SK-N-SH treated with all-trans-retinoic acid at 6 μM for 48 hours (cell line): Measurements from ENCODE around the gene GRK7.

Experiments
- ATAC-seq: fragments of 200-7000 bp; cut with Tn5 transposase; 3 replicates; pipeline ENCODE4 v1.9.1; 2020; ENCODE audit warnings: mild to moderate bottlenecking, moderate library complexity
- ARNTL ChIP-seq: fragments of 450-650 bp; formaldehyde crosslinking; IDR thresholded peaks from 2 replicates; pipeline ENCODE4 v1.5.0; 2020; ENCODE audit warnings: low read depth, mild to moderate bottlenecking, moderate library complexity, borderline replicate concordance
- CSDC2 ChIP-seq: fragments of 250-450 bp; sonication (Bioruptor Pico); IDR thresholded peaks from 2 replicates; pipeline ENCODE4 v1.5.0; 2020; ENCODE audit warnings: mild to moderate bottlenecking, moderate library complexity
- ESRRG ChIP-seq: fragments of 250-450 bp; sonication (Bioruptor Pico); IDR thresholded peaks from 2 replicates; pipeline ENCODE4 v1.6.1; 2021; ENCODE audit warnings: mild to moderate bottlenecking
- GLIS3 ChIP-seq: fragments of 250-450 bp; sonication (Bioruptor Pico); IDR thresholded peaks from 2 replicates; pipeline ENCODE4 v1.5.0; 2020; ENCODE audit warnings: mild to moderate bottlenecking, moderate library complexity
- ISL1 ChIP-seq: fragments of 250-450 bp; sonication (Bioruptor Pico); IDR thresholded peaks from 2 replicates; pipeline ENCODE4 v2.1.2; 2022; ENCODE audit warnings: mild to moderate bottlenecking, moderate library complexity
- OSR1 ChIP-seq: fragments of 250-450 bp; sonication (Bioruptor Pico); IDR thresholded peaks from 2 replicates; pipeline ENCODE4 v1.8.0; 2022; ENCODE audit warnings: moderate library complexity, mild to moderate bottlenecking, inconsistent platforms
- PPARA ChIP-seq: fragments of 250-450 bp; sonication (Bioruptor Pico); IDR thresholded peaks from 2 replicates; pipeline ENCODE4 v1.5.0; 2020; ENCODE audit warnings: mild to moderate bottlenecking, borderline replicate concordance
- RARB ChIP-seq: fragments of 250-450 bp; sonication (Bioruptor Pico); IDR thresholded peaks from 2 replicates; pipeline ENCODE4 v1.8.0; 2021; ENCODE audit warnings: mild to moderate bottlenecking, moderate library complexity
- SNAI2 ChIP-seq: fragments of 250-450 bp; sonication (Bioruptor Pico); IDR thresholded peaks from 2 replicates; pipeline ENCODE4 v1.5.0; 2020; ENCODE audit warnings: mild to moderate bottlenecking, moderate library complexity
- TCF4 ChIP-seq: fragments of 250-450 bp; sonication (Bioruptor Pico); IDR thresholded peaks from 2 replicates; pipeline ENCODE4 v1.8.0; 2021; ENCODE audit warnings: mild to moderate bottlenecking, moderate library complexity, borderline replicate concordance
- TOX ChIP-seq: fragments of 250-450 bp; sonication (Bioruptor Pico); IDR thresholded peaks from 2 replicates; pipeline ENCODE4 v1.8.0; 2021; ENCODE audit warnings: mild to moderate bottlenecking, moderate library complexity, borderline replicate concordance
- ZFP3 ChIP-seq: fragments of 250-450 bp; sonication (Bioruptor Pico); IDR thresholded peaks from 2 replicates; pipeline ENCODE4 v1.5.0; 2020; ENCODE audit warnings: mild to moderate bottlenecking, moderate library complexity
- ZFP30 ChIP-seq: fragments of 450-650 bp; formaldehyde crosslinking; IDR thresholded peaks from 2 replicates; pipeline ENCODE4 v1.5.0; 2022; ENCODE audit warnings: mild to moderate bottlenecking, moderate library complexity
- ZNF565 ChIP-seq: fragments of 450-650 bp; formaldehyde crosslinking; conservative IDR thresholded peaks from 2 replicates; pipeline ENCODE4 v1.5.0; 2020; ENCODE audit warnings: low read depth, mild to moderate bottlenecking, moderate library complexity
- ZNF70 ChIP-seq: fragments of 450-650 bp; formaldehyde crosslinking; IDR thresholded peaks from 2 replicates; pipeline ENCODE4 v1.5.0; 2020; ENCODE audit warnings: mild to moderate bottlenecking, moderate library complexity
- ZNF8 ChIP-seq: fragments of 450-650 bp; formaldehyde crosslinking; IDR thresholded peaks from 2 replicates; pipeline ENCODE4 v1.5.0; 2020; ENCODE audit warnings: mild to moderate bottlenecking, moderate library complexity
- TF ChIP-seq, protein P1 (sequence below): fragments of 250-450 bp; sonication (Bioruptor Pico); IDR thresholded peaks from 2 replicates; pipeline ENCODE4 v1.8.0; 2020; ENCODE audit warnings: mild to moderate bottlenecking, moderate library complexity, borderline replicate concordance
- TF ChIP-seq, protein P2 (sequence below): fragments of 250-450 bp; sonication (Bioruptor Pico); IDR thresholded peaks from 2 replicates; pipeline ENCODE4 v1.5.0; 2020; ENCODE audit warnings: mild to moderate bottlenecking, moderate library complexity
- TF ChIP-seq, protein P3 (sequence below): fragments of 250-450 bp; sonication (Bioruptor Pico); IDR thresholded peaks from 2 replicates; pipeline ENCODE4 v1.5.1; 2021; ENCODE audit warnings: mild to moderate bottlenecking, moderate library complexity
- TF ChIP-seq, protein P4 (sequence below): fragments of 250-450 bp; sonication (Bioruptor Pico); IDR thresholded peaks from 2 replicates; pipeline ENCODE4 v1.8.0; 2021; ENCODE audit warnings: low read depth, mild to moderate bottlenecking, moderate library complexity, borderline replicate concordance

The GRK7 gene

DNA sequence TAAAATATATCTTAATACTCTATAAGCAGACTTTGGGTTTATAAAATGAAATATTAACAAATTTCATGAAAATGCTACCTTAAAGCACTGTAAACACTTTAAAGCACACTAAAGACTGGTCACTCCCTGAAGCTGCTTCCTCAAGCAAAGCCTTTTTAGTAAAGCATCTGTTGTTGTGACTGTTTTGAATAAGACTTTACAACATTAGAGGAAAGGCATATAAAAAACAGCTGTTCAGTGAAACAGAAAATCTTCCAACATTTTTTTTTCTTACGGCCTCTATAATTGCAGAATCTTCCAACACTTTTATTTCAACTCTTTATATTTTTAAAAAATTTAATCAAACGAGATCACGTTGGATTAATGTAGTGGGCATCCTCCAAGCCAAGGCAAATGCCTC, 48.1 kb downstream of the GRK7 start:
- TF ChIP-seq ESRRG (CRISPR knock-in tag), result no peak
- TF ChIP-seq, protein P1, sequence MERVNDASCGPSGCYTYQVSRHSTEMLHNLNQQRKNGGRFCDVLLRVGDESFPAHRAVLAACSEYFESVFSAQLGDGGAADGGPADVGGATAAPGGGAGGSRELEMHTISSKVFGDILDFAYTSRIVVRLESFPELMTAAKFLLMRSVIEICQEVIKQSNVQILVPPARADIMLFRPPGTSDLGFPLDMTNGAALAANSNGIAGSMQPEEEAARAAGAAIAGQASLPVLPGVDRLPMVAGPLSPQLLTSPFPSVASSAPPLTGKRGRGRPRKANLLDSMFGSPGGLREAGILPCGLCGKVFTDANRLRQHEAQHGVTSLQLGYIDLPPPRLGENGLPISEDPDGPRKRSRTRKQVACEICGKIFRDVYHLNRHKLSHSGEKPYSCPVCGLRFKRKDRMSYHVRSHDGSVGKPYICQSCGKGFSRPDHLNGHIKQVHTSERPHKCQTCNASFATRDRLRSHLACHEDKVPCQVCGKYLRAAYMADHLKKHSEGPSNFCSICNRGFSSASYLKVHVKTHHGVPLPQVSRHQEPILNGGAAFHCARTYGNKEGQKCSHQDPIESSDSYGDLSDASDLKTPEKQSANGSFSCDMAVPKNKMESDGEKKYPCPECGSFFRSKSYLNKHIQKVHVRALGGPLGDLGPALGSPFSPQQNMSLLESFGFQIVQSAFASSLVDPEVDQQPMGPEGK, result no peak
- TF ChIP-seq, protein P2, sequence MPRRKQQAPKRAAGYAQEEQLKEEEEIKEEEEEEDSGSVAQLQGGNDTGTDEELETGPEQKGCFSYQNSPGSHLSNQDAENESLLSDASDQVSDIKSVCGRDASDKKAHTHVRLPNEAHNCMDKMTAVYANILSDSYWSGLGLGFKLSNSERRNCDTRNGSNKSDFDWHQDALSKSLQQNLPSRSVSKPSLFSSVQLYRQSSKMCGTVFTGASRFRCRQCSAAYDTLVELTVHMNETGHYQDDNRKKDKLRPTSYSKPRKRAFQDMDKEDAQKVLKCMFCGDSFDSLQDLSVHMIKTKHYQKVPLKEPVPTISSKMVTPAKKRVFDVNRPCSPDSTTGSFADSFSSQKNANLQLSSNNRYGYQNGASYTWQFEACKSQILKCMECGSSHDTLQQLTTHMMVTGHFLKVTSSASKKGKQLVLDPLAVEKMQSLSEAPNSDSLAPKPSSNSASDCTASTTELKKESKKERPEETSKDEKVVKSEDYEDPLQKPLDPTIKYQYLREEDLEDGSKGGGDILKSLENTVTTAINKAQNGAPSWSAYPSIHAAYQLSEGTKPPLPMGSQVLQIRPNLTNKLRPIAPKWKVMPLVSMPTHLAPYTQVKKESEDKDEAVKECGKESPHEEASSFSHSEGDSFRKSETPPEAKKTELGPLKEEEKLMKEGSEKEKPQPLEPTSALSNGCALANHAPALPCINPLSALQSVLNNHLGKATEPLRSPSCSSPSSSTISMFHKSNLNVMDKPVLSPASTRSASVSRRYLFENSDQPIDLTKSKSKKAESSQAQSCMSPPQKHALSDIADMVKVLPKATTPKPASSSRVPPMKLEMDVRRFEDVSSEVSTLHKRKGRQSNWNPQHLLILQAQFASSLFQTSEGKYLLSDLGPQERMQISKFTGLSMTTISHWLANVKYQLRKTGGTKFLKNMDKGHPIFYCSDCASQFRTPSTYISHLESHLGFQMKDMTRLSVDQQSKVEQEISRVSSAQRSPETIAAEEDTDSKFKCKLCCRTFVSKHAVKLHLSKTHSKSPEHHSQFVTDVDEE (CRISPR knock-in tag), result no peak
- TF ChIP-seq ZNF565 (CRISPR knock-in tag), result no peak
- no peak for TF ChIP-seq ZFP30 (CRISPR knock-in tag)
- TF ChIP-seq ZFP3 (CRISPR knock-in tag), result no peak
- TF ChIP-seq, protein P3, sequence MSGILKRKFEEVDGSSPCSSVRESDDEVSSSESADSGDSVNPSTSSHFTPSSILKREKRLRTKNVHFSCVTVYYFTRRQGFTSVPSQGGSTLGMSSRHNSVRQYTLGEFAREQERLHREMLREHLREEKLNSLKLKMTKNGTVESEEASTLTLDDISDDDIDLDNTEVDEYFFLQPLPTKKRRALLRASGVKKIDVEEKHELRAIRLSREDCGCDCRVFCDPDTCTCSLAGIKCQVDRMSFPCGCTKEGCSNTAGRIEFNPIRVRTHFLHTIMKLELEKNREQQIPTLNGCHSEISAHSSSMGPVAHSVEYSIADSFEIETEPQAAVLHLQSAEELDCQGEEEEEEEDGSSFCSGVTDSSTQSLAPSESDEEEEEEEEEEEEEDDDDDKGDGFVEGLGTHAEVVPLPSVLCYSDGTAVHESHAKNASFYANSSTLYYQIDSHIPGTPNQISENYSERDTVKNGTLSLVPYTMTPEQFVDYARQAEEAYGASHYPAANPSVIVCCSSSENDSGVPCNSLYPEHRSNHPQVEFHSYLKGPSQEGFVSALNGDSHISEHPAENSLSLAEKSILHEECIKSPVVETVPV (CRISPR knock-in tag), result no peak
- TF ChIP-seq RARB (CRISPR knock-in tag), result no peak
- TF ChIP-seq OSR1 (CRISPR knock-in tag), result no peak
- TF ChIP-seq ARNTL (CRISPR knock-in tag), result no peak
- no peak for TF ChIP-seq CSDC2 (CRISPR knock-in tag)
- no peak for TF ChIP-seq PPARA (CRISPR knock-in tag)
- TF ChIP-seq, protein P4, sequence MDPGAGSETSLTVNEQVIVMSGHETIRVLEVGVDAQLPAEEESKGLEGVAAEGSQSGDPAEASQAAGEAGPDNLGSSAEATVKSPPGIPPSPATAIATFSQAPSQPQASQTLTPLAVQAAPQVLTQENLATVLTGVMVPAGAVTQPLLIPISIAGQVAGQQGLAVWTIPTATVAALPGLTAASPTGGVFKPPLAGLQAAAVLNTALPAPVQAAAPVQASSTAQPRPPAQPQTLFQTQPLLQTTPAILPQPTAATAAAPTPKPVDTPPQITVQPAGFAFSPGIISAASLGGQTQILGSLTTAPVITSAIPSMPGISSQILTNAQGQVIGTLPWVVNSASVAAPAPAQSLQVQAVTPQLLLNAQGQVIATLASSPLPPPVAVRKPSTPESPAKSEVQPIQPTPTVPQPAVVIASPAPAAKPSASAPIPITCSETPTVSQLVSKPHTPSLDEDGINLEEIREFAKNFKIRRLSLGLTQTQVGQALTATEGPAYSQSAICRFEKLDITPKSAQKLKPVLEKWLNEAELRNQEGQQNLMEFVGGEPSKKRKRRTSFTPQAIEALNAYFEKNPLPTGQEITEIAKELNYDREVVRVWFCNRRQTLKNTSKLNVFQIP (CRISPR knock-in tag), result no peak
- ATAC-seq, result no peak

DNA sequence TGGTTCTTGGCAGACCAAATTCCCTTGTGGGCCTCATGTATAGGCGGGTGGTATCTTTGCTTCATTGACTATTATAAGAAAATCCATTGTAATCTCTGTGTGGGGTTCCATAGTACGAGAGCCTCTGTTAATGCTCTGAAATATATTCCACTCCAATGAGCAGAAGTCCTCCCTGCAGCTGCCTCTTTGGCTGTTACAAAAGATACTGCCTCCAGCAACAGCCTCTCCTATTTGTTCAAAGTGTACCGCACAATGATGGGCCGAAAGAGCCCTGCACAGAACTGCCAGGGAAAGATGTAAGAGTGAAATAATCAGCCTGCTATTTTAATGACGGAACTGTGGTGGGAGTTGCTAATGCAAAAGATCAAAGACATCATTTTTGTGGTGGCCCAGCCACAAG, 48.9 kb downstream of the GRK7 start:
- no peak for ATAC-seq
- TF ChIP-seq RARB (CRISPR knock-in tag) (no peak), ZNF8 (CRISPR knock-in tag) (no peak), GLIS3 (CRISPR knock-in tag) (no peak), SNAI2 (CRISPR knock-in tag) (no peak), CSDC2 (CRISPR knock-in tag) (no peak), ISL1 (CRISPR knock-in tag) (no peak), TOX (CRISPR knock-in tag) (no peak), ARNTL (CRISPR knock-in tag) (no peak), ZNF70 (no peak), TCF4 (CRISPR knock-in tag) (no peak), ESRRG (CRISPR knock-in tag) (no peak), ZNF565 (CRISPR knock-in tag) (no peak), ZFP3 (CRISPR knock-in tag) (no peak), OSR1 (CRISPR knock-in tag) (no peak)
- TF ChIP-seq, protein P1, result no peak
- TF ChIP-seq, protein P3 (CRISPR knock-in tag), result no peak
- TF ChIP-seq, protein P2 (CRISPR knock-in tag), result no peak
